CD14-positive monocyte (primary cell): ENCODE results near the gene RTP3. TPM values are rescaled to one million over a fixed set of nuclear protein-coding genes. Genes with fewer than 3 reads are reported as not detected.

Experiments used
- DNase-seq, 3 donors: peaks; one replicate each; pipeline ENCODE4 v3.0.0-alpha.2; 2011 to 2022
- H2AFZ ChIP-seq: 2 replicates; pipeline ENCODE4 v1.6.0; 2012; ENCODE audit warnings: mild to moderate bottlenecking, low read depth, low read length, inconsistent platforms; ENCODE audit not compliant: insufficient read depth, poor library complexity, severe bottlenecking
- H3K27ac ChIP-seq, 2 donors: 1 replicate in 1 of 2; 2 replicates in 1 of 2; pipeline ENCODE4 v1.5.1; 2012 to 2013; ENCODE audit warnings: low read length in 2 of 2, control low read depth in 1 of 2, inconsistent platforms in 1 of 2, low read depth in 1 of 2, mild to moderate bottlenecking in 1 of 2
- H3K27me3 ChIP-seq, 2 donors: one replicate each; pipeline versions ENCODE4 v1.6.0 to v1.6.1; 2011 to 2013; ENCODE audit warnings: low read length in 2 of 2; ENCODE audit not compliant: control insufficient read depth in 2 of 2, insufficient read depth in 2 of 2
- H3K36me3 ChIP-seq, 2 donors: replicated peaks in 1 of 2; 1 replicate in 1 of 2; 2 replicates in 1 of 2; pipeline versions ENCODE4 v1.5.1 to v1.6.1; 2012 to 2013; ENCODE audit warnings: low read length in 2 of 2, control low read depth in 1 of 2, inconsistent platforms in 1 of 2, mild to moderate bottlenecking in 1 of 2; ENCODE audit not compliant: insufficient read depth in 2 of 2, control insufficient read depth in 1 of 2
- H3K4me1 ChIP-seq, 2 donors: 1 replicate in 1 of 2; 2 replicates in 1 of 2; pipeline versions ENCODE4 v1.5.1 to v1.6.1; 2012 to 2013; ENCODE audit warnings: low read length in 2 of 2, control low read depth in 1 of 2, inconsistent platforms in 1 of 2, mild to moderate bottlenecking in 1 of 2, moderate library complexity in 1 of 2; ENCODE audit not compliant: insufficient read depth in 2 of 2, control insufficient read depth in 1 of 2
- H3K4me2 ChIP-seq: replicated peaks from 2 replicates; pipeline ENCODE3; 2012; ENCODE audit warnings: low read length, moderate library complexity, mild to moderate bottlenecking; ENCODE audit not compliant: poor library complexity, severe bottlenecking; ENCODE audit errors: extremely low read depth
- H3K4me3 ChIP-seq, 3 experiments: fragments of 200-600 bp in 1 of 3; sonication (generic) in 1 of 3; replicated peaks in 1 of 3; 1 replicate in 2 of 3; 2 replicates in 1 of 3; pipeline ENCODE4 v1.5.1; 2011 to 2013; ENCODE audit warnings: low read length in 3 of 3, mild to moderate bottlenecking in 3 of 3, control low read depth in 2 of 3, low read depth in 2 of 3, inconsistent platforms in 1 of 3, moderate library complexity in 1 of 3
- H3K79me2 ChIP-seq: 2 replicates; pipeline ENCODE4 v1.6.0; 2012; ENCODE audit warnings: mild to moderate bottlenecking, control low read depth, inconsistent platforms, low read length, moderate library complexity; ENCODE audit not compliant: insufficient read depth
- H3K9ac ChIP-seq: 2 replicates; pipeline ENCODE4 v1.6.0; 2017; ENCODE audit warnings: low read length, mild to moderate bottlenecking; ENCODE audit not compliant: insufficient read depth, poor library complexity, severe bottlenecking
- H3K9me3 ChIP-seq, 2 donors: replicated peaks in 1 of 2; 1 replicate in 1 of 2; 2 replicates in 1 of 2; pipeline versions ENCODE4 v1.5.1 to v1.6.1; 2012 to 2013; ENCODE audit warnings: low read length in 2 of 2, control low read depth in 1 of 2; ENCODE audit not compliant: control insufficient read depth in 1 of 2, insufficient read depth in 1 of 2
- H4K20me1 ChIP-seq: 2 replicates; pipeline ENCODE4 v1.6.0; 2012; ENCODE audit warnings: mild to moderate bottlenecking, low read length, control low read depth, moderate library complexity; ENCODE audit not compliant: insufficient read depth
- H3K27ac Mint-ChIP-seq, 7 donors: one replicate each; pipeline ENCODE4 v1.8.0; 2020; ENCODE audit warnings: mild to moderate bottlenecking in 7 of 7, mixed read lengths in 7 of 7, moderate library complexity in 6 of 7, inconsistent platforms in 2 of 7
- H3K27me3 Mint-ChIP-seq, 3 donors: one replicate each; pipeline ENCODE4 v1.8.0; 2021 to 2022; ENCODE audit warnings: low read depth in 3 of 3, mild to moderate bottlenecking in 3 of 3, mixed read lengths in 3 of 3, moderate library complexity in 3 of 3, inconsistent platforms in 1 of 3
- H3K36me3 Mint-ChIP-seq, 2 donors: one replicate each; pipeline ENCODE4 v1.8.0; 2020; ENCODE audit warnings: mixed read lengths in 2 of 2, inconsistent platforms in 1 of 2, mild to moderate bottlenecking in 1 of 2
- H3K4me1 Mint-ChIP-seq: one replicate; pipeline ENCODE4 v1.8.0; 2020; ENCODE audit warnings: mild to moderate bottlenecking, mixed read lengths
- H3K4me3 Mint-ChIP-seq, 2 donors: one replicate each; pipeline ENCODE4 v1.8.0; 2020; ENCODE audit warnings: mild to moderate bottlenecking in 2 of 2, mixed read lengths in 2 of 2, moderate library complexity in 1 of 2
- H3K9me3 Mint-ChIP-seq, 7 donors: one replicate each; pipeline ENCODE4 v1.8.0; 2020 to 2022; ENCODE audit warnings: mixed read lengths in 7 of 7, mild to moderate bottlenecking in 6 of 7, moderate library complexity in 6 of 7, inconsistent platforms in 2 of 7
- WGBS: methylation state at CpG from one replicate; pipeline ENCODE4 v1.1.5; 2013; ENCODE audit warnings: missing lambda C conversion rate; ENCODE audit not compliant: insufficient coverage; 5-methylcytosine and 5-hydroxymethylcytosine counted together
- intact Hi-C, 2 donors: fragments of 100-400 bp; cut with micrococcal nuclease; formaldehyde crosslinking; loops; one replicate each; pipeline versions ENCODE4 v1.15.0 to v1.15.1; 2023
- polyA plus RNA-seq, 3 donors: library from polyadenylated mRNA; depleted of rRNA in 1 of 3; unstranded in 2 of 3; stranded (reverse) in 1 of 3; fragments of 300-500 nt in 2 of 3; fragments of >200 nt in 1 of 3; fragmentation: Illumina TruSeq in 2 of 3; gene quantifications; 1 replicate in 2 of 3; 2 replicates in 1 of 3; pipeline ENCODE4 v1.2.3, GENCODE V29; 2012 to 2021
- TF ChIP-seq, protein P1 (sequence below): fragments of 200-600 bp; IDR thresholded peaks from one replicate; pipeline ENCODE4 v1.8.0; 2022; ENCODE audit warnings: antibody characterized with exemption, mild to moderate bottlenecking

RTP3 gene
- polyA plus RNA-seq, 3 donors: not detected

GRCh38 chr3:46549408-46549904 is 51.7 kb downstream of the RTP3 start:
- Mint-ChIP-seq H3K36me3 (no peaks in the 10 kb centered on the region), H3K4me1 (peaks cover 4% of the 10 kb centered on the region), H3K4me3 (no peak overlapping the region), H3K9me3 (peaks cover 0 to 3% (median 0%) of the 10 kb centered on the region in 7 donors), H3K27me3 (peaks cover 1 to 4% (median 2%) of the 10 kb centered on the region in 3 donors), H3K27ac (no peak overlapping the region)
- H3K79me2 ChIP-seq: no peaks in the 10 kb centered on the region
- no peaks in the 10 kb centered on the region for H3K36me3 ChIP-seq
- TF ChIP-seq, protein P1, sequence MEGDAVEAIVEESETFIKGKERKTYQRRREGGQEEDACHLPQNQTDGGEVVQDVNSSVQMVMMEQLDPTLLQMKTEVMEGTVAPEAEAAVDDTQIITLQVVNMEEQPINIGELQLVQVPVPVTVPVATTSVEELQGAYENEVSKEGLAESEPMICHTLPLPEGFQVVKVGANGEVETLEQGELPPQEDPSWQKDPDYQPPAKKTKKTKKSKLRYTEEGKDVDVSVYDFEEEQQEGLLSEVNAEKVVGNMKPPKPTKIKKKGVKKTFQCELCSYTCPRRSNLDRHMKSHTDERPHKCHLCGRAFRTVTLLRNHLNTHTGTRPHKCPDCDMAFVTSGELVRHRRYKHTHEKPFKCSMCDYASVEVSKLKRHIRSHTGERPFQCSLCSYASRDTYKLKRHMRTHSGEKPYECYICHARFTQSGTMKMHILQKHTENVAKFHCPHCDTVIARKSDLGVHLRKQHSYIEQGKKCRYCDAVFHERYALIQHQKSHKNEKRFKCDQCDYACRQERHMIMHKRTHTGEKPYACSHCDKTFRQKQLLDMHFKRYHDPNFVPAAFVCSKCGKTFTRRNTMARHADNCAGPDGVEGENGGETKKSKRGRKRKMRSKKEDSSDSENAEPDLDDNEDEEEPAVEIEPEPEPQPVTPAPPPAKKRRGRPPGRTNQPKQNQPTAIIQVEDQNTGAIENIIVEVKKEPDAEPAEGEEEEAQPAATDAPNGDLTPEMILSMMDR: no peak
- 40% methylated on average over 3 of the region's 4 CpGs for WGBS
- no peaks in the 10 kb centered on the region for H4K20me1 ChIP-seq
- intact Hi-C loops: no loop called here
- no peaks in the 10 kb centered on the region for H3K9me3 ChIP-seq
- H3K27me3 ChIP-seq: no peaks in the 10 kb centered on the region
- H2AFZ ChIP-seq: no peak overlapping the region
- no peak overlapping the region for H3K4me2 ChIP-seq
- H3K4me3 ChIP-seq: no peak overlapping the region
- no peaks in the 10 kb centered on the region for H3K4me1 ChIP-seq
- no peak overlapping the region for H3K9ac ChIP-seq
- no peak overlapping the region for H3K27ac ChIP-seq
- DNase-seq: no peak

- Histone ChIP-seq H3K4me2 (no peak overlapping the region), H3K36me3 (no peaks in the 10 kb centered on the region), H3K27me3 (no peaks in the 10 kb centered on the region), H3K4me3 (no peak overlapping the region), H3K4me1 (no peaks in the 10 kb centered on the region), H3K9ac (no peak overlapping the region), H3K27ac (no peak overlapping the region), H3K79me2 (no peaks in the 10 kb centered on the region), H3K9me3 (no peaks in the 10 kb centered on the region), H2AFZ (no peak overlapping the region), H4K20me1 (no peaks in the 10 kb centered on the region)
- peaks cover 4% of the 10 kb centered on the region for H3K4me1 Mint-ChIP-seq
- H3K27me3 Mint-ChIP-seq: peaks cover 1 to 4% (median 2%) of the 10 kb centered on the region in 3 donors
- no peak overlapping the region for H3K4me3 Mint-ChIP-seq
- H3K36me3 Mint-ChIP-seq: no peaks in the 10 kb centered on the region
- TF ChIP-seq, protein P1: no peak
- no peak overlapping the region for H3K27ac Mint-ChIP-seq
- intact Hi-C loops: loop anchor here in 1 of 2 donors (10.0 kb wide), 1 partner anchor 55 kb away; the partner anchor contains the start of gene RTP3
- DNase-seq: no peak
- peaks cover 0 to 3% (median 0%) of the 10 kb centered on the region in 7 donors for H3K9me3 Mint-ChIP-seq
- WGBS: no CpG with 5 or more reads among the region's 1 CpG
Measured at GRCh38 chr3:46549989-46550388, 52.2 kb downstream of the RTP3 start.

Other genes starting within 250 kb of the RTP3 start
- 100 to 1,000 TPM in 2 of 3 donors, 10 to 100 TPM in 1; 20.5 to 181 (median 145) TPM for gene CCR2, start 143.9 kb upstream of the RTP3 start, polyA plus RNA-seq
- 1 to 10 TPM; 1.2 to 3.6 (median 3.1) TPM for gene CCR5, start 127.0 kb upstream of the RTP3 start, polyA plus RNA-seq
- gene CCRL2, start 90.7 kb upstream of the RTP3 start, polyA plus RNA-seq: 10 to 100 TPM; 10.2 to 15.3 (median 11.7) TPM
- not detected for gene LTF, start 33.1 kb upstream of the RTP3 start, polyA plus RNA-seq
- gene LRRC2, start 68.3 kb downstream of the RTP3 start, polyA plus RNA-seq: not detected
- gene FAM240A, start 114.5 kb downstream of the RTP3 start, polyA plus RNA-seq: not detected
- 1 to 10 TPM in 1 of 3 donors, under 1 TPM in 2; 0.38 to 5.7 (median 0.55) TPM for gene ALS2CL, start 195.7 kb downstream of the RTP3 start, polyA plus RNA-seq
- not detected for gene TMIE, start 203.4 kb downstream of the RTP3 start, polyA plus RNA-seq
- not detected for gene PRSS50, start 219.9 kb downstream of the RTP3 start, polyA plus RNA-seq